Endothelial cell (in vitro differentiated cells): ENCODE measurements around the gene TLCD2. TPM values are rescaled to one million over a fixed set of nuclear protein-coding genes. Genes with fewer than 3 reads are reported as not detected.
"Not testable (repeated sequence)": the region's sequence is repeated elsewhere in the genome, so short reads cannot be mapped to it uniquely, and the experiment has no call there.

ENCODE experiments used
- DNase-seq: peaks from one replicate; pipeline ENCODE4 v3.0.0; 2021; ENCODE audit warnings: low spot score
- H3K27ac Mint-ChIP-seq: one replicate; pipeline ENCODE4 v1.8.0; 2021; ENCODE audit warnings: mixed read lengths, inconsistent platforms; ENCODE audit not compliant: unreplicated experiment
- H3K27me3 Mint-ChIP-seq: one replicate; pipeline ENCODE4 v1.8.0; 2021; ENCODE audit warnings: mild to moderate bottlenecking, moderate library complexity, mixed read lengths, inconsistent platforms; ENCODE audit not compliant: unreplicated experiment
- H3K36me3 Mint-ChIP-seq: one replicate; pipeline ENCODE4 v1.8.0; 2021; ENCODE audit warnings: mild to moderate bottlenecking, low read depth, mixed read lengths, inconsistent platforms; ENCODE audit not compliant: unreplicated experiment
- H3K4me1 Mint-ChIP-seq: one replicate; pipeline ENCODE4 v1.8.0; 2021; ENCODE audit warnings: mild to moderate bottlenecking, mixed read lengths, inconsistent platforms; ENCODE audit not compliant: unreplicated experiment
- H3K4me3 Mint-ChIP-seq: one replicate; pipeline ENCODE4 v1.8.0; 2021; ENCODE audit warnings: mild to moderate bottlenecking, mixed read lengths, inconsistent platforms; ENCODE audit not compliant: unreplicated experiment
- H3K9me3 Mint-ChIP-seq: one replicate; pipeline ENCODE4 v1.8.0; 2021; ENCODE audit warnings: mixed read lengths, inconsistent platforms; ENCODE audit not compliant: unreplicated experiment
- total RNA-seq: library from RNA; stranded (reverse); fragmentation: NEBNext Ultra II Directional; extraction: Animal tissue kit (Norgen Biotek cat#: 25700); gene quantifications from one replicate; pipeline ENCODE4 v1.2.1, GENCODE V29; 2021; ENCODE audit not compliant: unreplicated experiment
- TF ChIP-seq, protein P1 (sequence below): fragments of 200-600 bp; sonication (generic); IDR thresholded peaks from one replicate; pipeline ENCODE4 v1.5.0; 2021; ENCODE audit warnings: antibody characterized with exemption; ENCODE audit not compliant: unreplicated experiment

The TLCD2 gene
- total RNA-seq, 1 donor from 2014 or later, result 4.4 TPM

- peak overlapping the region; percentile 95 for H3K27ac Mint-ChIP-seq
- peaks cover 41% of the 10 kb centered on the region for H3K36me3 Mint-ChIP-seq
- DNase-seq, result no peak
- peaks cover 27% of the 10 kb centered on the region for H3K4me1 Mint-ChIP-seq
- peaks cover 11% of the 10 kb centered on the region for H3K27me3 Mint-ChIP-seq
- no peaks in the 10 kb centered on the region for H3K9me3 Mint-ChIP-seq
- TF ChIP-seq, protein P1, sequence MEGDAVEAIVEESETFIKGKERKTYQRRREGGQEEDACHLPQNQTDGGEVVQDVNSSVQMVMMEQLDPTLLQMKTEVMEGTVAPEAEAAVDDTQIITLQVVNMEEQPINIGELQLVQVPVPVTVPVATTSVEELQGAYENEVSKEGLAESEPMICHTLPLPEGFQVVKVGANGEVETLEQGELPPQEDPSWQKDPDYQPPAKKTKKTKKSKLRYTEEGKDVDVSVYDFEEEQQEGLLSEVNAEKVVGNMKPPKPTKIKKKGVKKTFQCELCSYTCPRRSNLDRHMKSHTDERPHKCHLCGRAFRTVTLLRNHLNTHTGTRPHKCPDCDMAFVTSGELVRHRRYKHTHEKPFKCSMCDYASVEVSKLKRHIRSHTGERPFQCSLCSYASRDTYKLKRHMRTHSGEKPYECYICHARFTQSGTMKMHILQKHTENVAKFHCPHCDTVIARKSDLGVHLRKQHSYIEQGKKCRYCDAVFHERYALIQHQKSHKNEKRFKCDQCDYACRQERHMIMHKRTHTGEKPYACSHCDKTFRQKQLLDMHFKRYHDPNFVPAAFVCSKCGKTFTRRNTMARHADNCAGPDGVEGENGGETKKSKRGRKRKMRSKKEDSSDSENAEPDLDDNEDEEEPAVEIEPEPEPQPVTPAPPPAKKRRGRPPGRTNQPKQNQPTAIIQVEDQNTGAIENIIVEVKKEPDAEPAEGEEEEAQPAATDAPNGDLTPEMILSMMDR, result no peak
- peak overlapping the region; percentile 99 for H3K4me3 Mint-ChIP-seq
Measured at GRCh38 chr17:1683459-1683858, 26.7 kb downstream of the TLCD2 start.

- Mint-ChIP-seq H3K27me3 (peaks cover 1% of the 10 kb centered on the region), H3K27ac (no peak overlapping the region), H3K36me3 (peaks cover 54% of the 10 kb centered on the region), H3K4me3 (no peak overlapping the region), H3K9me3 (no peaks in the 10 kb centered on the region), H3K4me1 (no peaks in the 10 kb centered on the region)
- no peak for DNase-seq
- TF ChIP-seq, protein P1, result no peak
Measured at GRCh38 chr17:1676401-1676800, 33.8 kb downstream of the TLCD2 start.

- peaks cover 51% of the 10 kb centered on the region for H3K36me3 Mint-ChIP-seq
Measured at GRCh38 chr17:1673041-1673785, 37.0 kb downstream of the TLCD2 start.

DNA sequence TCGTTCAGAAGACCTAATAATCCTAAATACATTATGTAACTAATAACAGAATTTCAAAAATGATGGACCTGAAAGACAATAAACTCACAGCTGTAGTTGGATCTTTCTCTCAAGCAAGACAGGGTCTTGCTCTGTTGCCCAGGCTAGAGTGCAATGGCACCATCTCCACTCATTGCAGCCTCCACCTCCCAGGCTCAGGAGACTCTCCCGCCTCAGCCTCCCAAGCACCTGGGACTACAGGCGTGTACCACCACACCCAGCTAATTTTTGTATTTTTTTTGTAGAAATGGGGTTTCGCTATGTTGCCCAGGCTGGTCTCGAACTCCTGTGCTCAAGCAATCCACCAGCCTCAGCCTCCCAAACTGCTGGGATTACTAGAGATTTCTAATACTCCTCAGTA is 46.2 kb downstream of the TLCD2 start:
- not testable (repeated sequence) for H3K9me3 Mint-ChIP-seq, H3K27ac Mint-ChIP-seq, H3K4me3 Mint-ChIP-seq, H3K4me1 Mint-ChIP-seq, H3K27me3 Mint-ChIP-seq, DNase-seq
- H3K36me3 Mint-ChIP-seq, result peaks cover 48% of the 10 kb centered on the region

More at GRCh38 chr17:1673041-1673785, 37.0 kb downstream of the TLCD2 start:
- H3K9me3 Mint-ChIP-seq, result no peaks in the 10 kb centered on the region
- no peak for DNase-seq
- peaks cover 1% of the 10 kb centered on the region for H3K27me3 Mint-ChIP-seq
- H3K4me3 Mint-ChIP-seq, result no peak overlapping the region
- TF ChIP-seq, protein P1, result no peak
- peaks cover 3% of the 10 kb centered on the region for H3K4me1 Mint-ChIP-seq
- no peak overlapping the region for H3K27ac Mint-ChIP-seq

DNA sequence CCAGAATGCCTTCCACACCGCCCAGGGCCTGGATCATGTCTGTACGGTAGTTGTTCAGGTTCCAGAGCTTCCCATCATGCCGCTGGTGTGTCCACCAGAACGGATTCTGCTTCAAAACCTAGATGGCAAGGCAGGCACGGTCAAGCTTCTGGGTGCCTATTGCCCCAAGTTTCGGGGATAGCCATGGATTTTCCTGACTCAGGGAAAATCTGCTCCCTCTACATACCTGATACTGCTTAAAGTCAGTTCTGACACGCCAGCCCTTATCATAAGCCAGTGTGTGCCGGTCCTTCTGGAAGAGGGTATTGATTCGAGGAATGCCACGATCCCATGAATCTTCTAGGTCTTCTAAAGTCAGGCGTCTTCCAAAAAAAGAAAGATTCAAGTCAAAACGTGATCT is 49.1 kb downstream of the TLCD2 start:
- Mint-ChIP-seq H3K36me3 (peaks cover 57% of the 10 kb centered on the region), H3K9me3 (no peaks in the 10 kb centered on the region), H3K27me3 (peaks cover 2% of the 10 kb centered on the region), H3K4me3 (no peak overlapping the region), H3K4me1 (peaks cover 4% of the 10 kb centered on the region), H3K27ac (no peak overlapping the region)
- DNase-seq, result no peak
- TF ChIP-seq, protein P1, result no peak
